Peyer's patch (tissue), 4 donors: ENCODE results near the gene SNX32.

ENCODE experiments used
- CTCF ChIP-seq, 6 experiments: fragments of 450-650 bp in 4 of 6; fragments of 200-600 bp in 2 of 6; sonication (generic) in 1 of 6; IDR thresholded peaks; one replicate each; pipeline ENCODE4 v1.5.1; 2017 to 2019; ENCODE audit warnings: antibody characterized with exemption in 6 of 6, mild to moderate bottlenecking in 3 of 6, moderate library complexity in 1 of 6
- POLR2A ChIP-seq, 2 donors: fragments of 450-650 bp; IDR thresholded peaks; one replicate each; pipeline ENCODE4 v1.5.1; 2017; ENCODE audit warnings: antibody characterized with exemption in 2 of 2, mild to moderate bottlenecking in 2 of 2, moderate library complexity in 2 of 2

- TF ChIP-seq CTCF (IDR thresholded peaks at IDR 0.05) (no peak), POLR2A (IDR thresholded peaks at IDR 0.05) (no peak)
Observed at GRCh38 chr11:65849771-65850216, 16.0 kb downstream of the SNX32 start.
